ENCODE data around the gene TTC39B. TPM values are rescaled to one million over a fixed set of nuclear protein-coding genes. Genes with fewer than 3 reads are reported as not detected.

The TTC39B gene
- total and polyA plus RNA-seq, 2 of the 8 experiments (the other 6 are each of a cell fraction or from before 2014, with no cell fraction given), result 1.6 to 10.9 TPM

DNA sequence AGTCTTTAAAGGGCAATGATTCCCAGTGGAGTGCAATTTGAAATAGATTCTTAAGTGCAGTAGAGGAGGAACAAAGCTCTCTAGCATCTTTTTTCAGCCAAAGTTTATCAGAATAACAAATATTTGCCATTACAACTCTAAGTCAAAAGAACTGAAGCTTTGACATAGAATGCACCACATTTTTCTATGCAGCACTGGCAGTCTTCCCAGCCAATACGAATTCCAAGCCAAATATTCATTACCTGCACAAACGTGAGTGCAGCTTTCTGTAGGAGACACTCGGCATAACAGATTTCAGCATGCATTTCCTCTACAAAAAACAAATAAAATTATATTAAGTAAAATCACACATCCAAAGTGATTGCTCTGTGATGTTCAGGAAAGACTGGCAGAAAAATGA, 103.4 kb downstream of the TTC39B start (continued):
- TF ChIP-seq CHD7 (IDR thresholded peaks at IDR 0.05; ENCODE audit: insufficient replicate concordance, low read length) (no peak), HDAC2 (IDR thresholded peaks at IDR 0.05; ENCODE audit: borderline replicate concordance in 1 of 2, low read depth in 2 of 2, low read length in 2 of 2) (no peak), CHD1 (IDR thresholded peaks at IDR 0.05; ENCODE audit: low read depth, low read length) (no peak), NANOG (IDR thresholded peaks at IDR 0.05; ENCODE audit: insufficient read depth, low read depth, low read length, poor library complexity, severe bottlenecking) (no peak), SIRT6 (IDR thresholded peaks at IDR 0.05; ENCODE audit: low read length) (no peak), SRF (IDR thresholded peaks at IDR 0.05; ENCODE audit: low read depth, low read length) (no peak), ASH2L (IDR thresholded peaks at IDR 0.05; ENCODE audit: low read length) (no peak), BCL11A (IDR thresholded peaks at IDR 0.05; ENCODE audit: low read depth in 2 of 2, low read length in 2 of 2) (no peak), SIX5 (IDR thresholded peaks at IDR 0.05; ENCODE audit: low read depth, low read length) (no peak), NRF1 (IDR thresholded peaks at IDR 0.05; ENCODE audit: low read depth, low read length) (no peak), SP1 (IDR thresholded peaks at IDR 0.05; ENCODE audit: low read depth, low read length) (no peak), KDM4A (IDR thresholded peaks at IDR 0.05; ENCODE audit: low read depth, low read length, severe bottlenecking) (no peak)

Data from H1 (cell line).